HG03571 (cell line): Measurements from ENCODE around the gene POLD4.
"Not testable (repeated sequence)": the region's sequence is repeated elsewhere in the genome, so short reads cannot be mapped to it uniquely, and the experiment has no call there.

Experiments used
- ATAC-seq: cut with Tn5 transposase; IDR thresholded peaks from one replicate; pipeline ENCODE4 v1.9.1; 2021; ENCODE audit not compliant: unreplicated experiment

POLD4 gene

GRCh38 chr11:67354075-67355022, 1.0 kb upstream of the POLD4 start:
- ATAC-seq = peak; percentile 1

- no peak for ATAC-seq
These were observed 615 bp downstream of the POLD4 start for GRCh38 chr11:67352546-67353316.

- ATAC-seq = no peak
These were observed 1.9 kb downstream of the POLD4 start for GRCh38 chr11:67351275-67352005.

GRCh38 chr11:67349928-67350465, 3.3 kb downstream of the POLD4 start:
- no peak for ATAC-seq

- ATAC-seq = no peak
These were observed 3.9 kb downstream of the POLD4 start for GRCh38 chr11:67349457-67349856.

GRCh38 chr11:67349036-67349435, 4.3 kb downstream of the POLD4 start:
- no peak for ATAC-seq

- ATAC-seq = no peak
These were observed 5.2 kb downstream of the POLD4 start for GRCh38 chr11:67347964-67348749.

- ATAC-seq = no peak
These were observed 7.2 kb downstream of the POLD4 start for GRCh38 chr11:67345920-67346819.

- no peak for ATAC-seq
These were observed 8.0 kb downstream of the POLD4 start for GRCh38 chr11:67345247-67345919.

GRCh38 chr11:67344264-67344663, 9.1 kb downstream of the POLD4 start:
- no peak for ATAC-seq

- ATAC-seq = no peak
These were observed 16.1 kb downstream of the POLD4 start for GRCh38 chr11:67337257-67337656.

- no peak for ATAC-seq
These were observed 21.2 kb downstream of the POLD4 start for GRCh38 chr11:67332081-67332691.

- no peak for ATAC-seq
These were observed 29.8 kb downstream of the POLD4 start for GRCh38 chr11:67323526-67323925.

- no peak for ATAC-seq
These were observed 31.3 kb downstream of the POLD4 start for GRCh38 chr11:67322049-67322448.

GRCh38 chr11:67321313-67321871, 32.0 kb downstream of the POLD4 start:
- no peak for ATAC-seq

GRCh38 chr11:67320691-67321090, 32.7 kb downstream of the POLD4 start:
- no peak for ATAC-seq

GRCh38 chr11:67320011-67320410, 33.3 kb downstream of the POLD4 start:
- no peak for ATAC-seq

- ATAC-seq = not testable (repeated sequence)
These were observed 34.5 kb downstream of the POLD4 start for GRCh38 chr11:67318876-67319275.
